ENCODE results near the gene SPNS2.

GRCh38 chr17:4539025-4539424 lies 40.3 kb downstream of the SPNS2 start:
- TF ChIP-seq CTCF (IDR thresholded peaks at IDR 0.05; ENCODE audit: poor library complexity, severe bottlenecking) (no peak), POLR2AphosphoS5 (IDR thresholded peaks at IDR 0.05) (no peak), EP300 (conservative IDR thresholded peaks at IDR 0.05; ENCODE audit: poor library complexity, severe bottlenecking) (no peak), EZH2 (IDR thresholded peaks at IDR 0.05; ENCODE audit: borderline replicate concordance, insufficient read depth, low read length, poor library complexity, severe bottlenecking) (no peak), REST (IDR thresholded peaks at IDR 0.05; ENCODE audit: borderline replicate concordance) (no peak), TAF1 (IDR thresholded peaks at IDR 0.05; ENCODE audit: low read depth) (no peak)
